HepG2 (cell line): Measurements from ENCODE around the gene FZD8. TPM values are rescaled to one million over a fixed set of nuclear protein-coding genes. Genes with fewer than 3 reads are reported as not detected.

ENCODE experiments used
- ATAC-seq: fragments of 200-7000 bp; cut with Tn5 transposase; 3 replicates; pipeline ENCODE4 v1.9.1; 2020; ENCODE audit warnings: mild to moderate bottlenecking, moderate library complexity
- BruUV-seq: library from RNA; stranded (reverse); fragments of 400-500 nt; replicated peaks from 2 replicates; lab custom pipeline; 2021; lab: Mats Ljungman, UMichigan
- CTCF ChIA-PET: fragments of 300-600 bp; formaldehyde crosslinking; extraction: SDS; loops from one replicate; lab custom pipeline; 2021; ENCODE audit warnings: low total read pairs, inconsistent platforms, low intra/inter-chr PET ratio; lab: Yijun Ruan, JAX
- POLR2A ChIA-PET: fragments of 350-600 bp; sonication (Branson Sonifier 250); formaldehyde crosslinking; loops from one replicate; lab custom pipeline; 2020; ENCODE audit warnings: antibody characterized with exemption, inconsistent platforms; lab: Yijun Ruan, JAX
- DNase-seq: peaks from one replicate; pipeline ENCODE4 v3.0.0-alpha.2; 2015; ENCODE audit warnings: low spot score
- FAIRE-seq: peaks from 3 replicates; lab custom pipeline; 2011; peaks lifted over from hg19 to GRCh38; lab: Jason Lieb, UNC
- H2AFZ ChIP-seq: one replicate; pipeline ENCODE4 v1.6.1; 2011; ENCODE audit warnings: low read length, inconsistent platforms
- H3K27ac ChIP-seq: fragments of 300-600 bp; 3 replicates; pipeline ENCODE4 v1.8.0; 2011; ENCODE audit warnings: mixed run types, mild to moderate bottlenecking, mixed read lengths, low read length, inconsistent platforms; ENCODE audit not compliant: insufficient read depth; ENCODE audit errors: extremely low read length
- H3K27me3 ChIP-seq, 2 experiments: fragments of 200-600 bp in 1 of 2; 2 replicates in 1 of 2; 3 replicates in 1 of 2; pipeline versions ENCODE4 v1.6.0 to v1.8.0; 2011; ENCODE audit warnings: low read length in 2 of 2, mild to moderate bottlenecking in 2 of 2, moderate library complexity in 2 of 2, inconsistent platforms in 1 of 2; ENCODE audit not compliant: insufficient read depth in 2 of 2, control insufficient read depth in 1 of 2
- H3K36me3 ChIP-seq, 2 experiments: fragments of 200-600 bp in 1 of 2; replicated peaks in 1 of 2; 2 replicates in 1 of 2; 3 replicates in 1 of 2; pipeline versions ENCODE4 v1.5.1 to v1.8.0; 2011; ENCODE audit warnings: low read length in 2 of 2, inconsistent platforms in 1 of 2; ENCODE audit not compliant: insufficient read depth in 2 of 2, control insufficient read depth in 1 of 2
- H3K4me1 ChIP-seq: 2 replicates; pipeline ENCODE4 v1.5.1; 2012; ENCODE audit warnings: low read length, inconsistent platforms; ENCODE audit not compliant: insufficient read depth
- H3K4me2 ChIP-seq: 2 replicates; pipeline ENCODE4 v1.6.0; 2011; ENCODE audit warnings: low read depth, low read length, inconsistent platforms
- H3K4me3 ChIP-seq, 3 experiments: fragments of 200-600 bp in 1 of 3; sonication (generic), shearing (Covaris generic) in 1 of 3; replicated peaks in 1 of 3; 2 replicates each; pipeline ENCODE4 v1.5.1; 2011 to 2016; ENCODE audit warnings: low read length in 3 of 3, inconsistent platforms in 2 of 3, low read depth in 2 of 3, mild to moderate bottlenecking in 2 of 3, control low read depth in 1 of 3, mixed read lengths in 1 of 3; ENCODE audit not compliant: insufficient read depth in 1 of 3
- H3K79me2 ChIP-seq: one replicate; pipeline ENCODE4 v1.6.1; 2011; ENCODE audit warnings: low read length, inconsistent platforms; ENCODE audit not compliant: insufficient read depth
- H3K9ac ChIP-seq: 2 replicates; pipeline ENCODE4 v1.6.0; 2011; ENCODE audit warnings: mild to moderate bottlenecking, low read depth, low read length, inconsistent platforms; ENCODE audit not compliant: insufficient read depth
- H3K9me3 ChIP-seq: 2 replicates; pipeline ENCODE4 v1.5.1; 2012; ENCODE audit warnings: mild to moderate bottlenecking, low read length
- H4K20me1 ChIP-seq: 2 replicates; pipeline ENCODE4 v1.6.0; 2011; ENCODE audit warnings: inconsistent platforms, mild to moderate bottlenecking, low read length, moderate library complexity; ENCODE audit not compliant: insufficient read depth
- FOSL1 ChIP-seq: sonication (generic); formaldehyde crosslinking; IDR thresholded peaks from 2 replicates; pipeline ENCODE4 v1.9.0; 2021; ENCODE audit warnings: missing genetic modification reagents, borderline replicate concordance
- FOXJ3 ChIP-seq: sonication (generic); formaldehyde crosslinking; IDR thresholded peaks from 2 replicates; pipeline ENCODE4 v1.4.0; 2020; ENCODE audit warnings: missing genetic modification reagents, mild to moderate bottlenecking, borderline replicate concordance
- MIER3 ChIP-seq: IDR thresholded peaks from 2 replicates; pipeline ENCODE4 v1.6.1; 2016; ENCODE audit warnings: missing compliant biosample characterization, borderline replicate concordance
- PAF1 ChIP-seq: IDR thresholded peaks from 2 replicates; pipeline ENCODE4 v1.6.1; 2016; ENCODE audit warnings: missing genetic modification reagents, missing compliant biosample characterization
- PAX8 ChIP-seq: sonication (generic); formaldehyde crosslinking; IDR thresholded peaks from 2 replicates; pipeline ENCODE4 v1.8.0; 2022; ENCODE audit warnings: mild to moderate bottlenecking, missing genetic modification reagents, borderline replicate concordance
- POGK ChIP-seq: sonication (generic); formaldehyde crosslinking; conservative IDR thresholded peaks from 2 replicates; pipeline ENCODE4 v1.8.0; 2022; ENCODE audit warnings: mild to moderate bottlenecking, moderate library complexity, missing genetic modification reagents
- POGZ ChIP-seq: sonication (generic); formaldehyde crosslinking; IDR thresholded peaks from 2 replicates; pipeline ENCODE4 v1.4.0; 2020; ENCODE audit warnings: mild to moderate bottlenecking, missing genetic modification reagents
- RXRA ChIP-seq: sonication (generic); formaldehyde crosslinking; IDR thresholded peaks from 2 replicates; pipeline ENCODE4 v1.5.1; 2020; ENCODE audit warnings: missing genetic modification reagents
- SNAPC4 ChIP-seq: sonication (generic); formaldehyde crosslinking; IDR thresholded peaks from 2 replicates; pipeline ENCODE4 v1.4.0; 2020; ENCODE audit warnings: mild to moderate bottlenecking, missing genetic modification reagents
- SPEN ChIP-seq: sonication (generic); formaldehyde crosslinking; IDR thresholded peaks from 2 replicates; pipeline ENCODE4 v1.5.1; 2020; ENCODE audit warnings: low read depth, mild to moderate bottlenecking, missing genetic modification reagents
- ZBTB46 ChIP-seq: sonication (generic); formaldehyde crosslinking; IDR thresholded peaks from 2 replicates; pipeline ENCODE4 v1.4.0; 2020; ENCODE audit warnings: mild to moderate bottlenecking, missing genetic modification reagents, borderline replicate concordance
- ZNF205 ChIP-seq: IDR thresholded peaks from 2 replicates; pipeline ENCODE4 v1.6.1; 2018; ENCODE audit warnings: missing biosample characterization, missing genetic modification reagents
- ZNF597 ChIP-seq: sonication (generic); formaldehyde crosslinking; IDR thresholded peaks from 2 replicates; pipeline ENCODE4 v1.5.0; 2020; ENCODE audit warnings: missing genetic modification reagents
- WGBS: methylation state at CpG from one replicate; pipeline ENCODE4 v1.1.6; 2017; ENCODE audit warnings: low lambda C conversion rate; 5-methylcytosine and 5-hydroxymethylcytosine counted together
- in situ Hi-C: cut with HindIII; loops from 2 replicates; pipeline ENCODE4 v1.10.0; 2017; ENCODE audit warnings: low pct_unique_long_range_greater_than_20kb; ENCODE audit not compliant: extremely low pct_ligation_motif_present
- intact Hi-C: fragments of 100-400 bp; cut with micrococcal nuclease; formaldehyde crosslinking; loops from one replicate; pipeline ENCODE4 v1.10.0; 2022; ENCODE audit not compliant: unreplicated experiment
- polyA plus RNA-seq, 8 experiments: library from polyadenylated mRNA; depleted of rRNA in 3 of 8; stranded (reverse) in 7 of 8; unstranded in 1 of 8; fragments of >200 nt; fragmentation: Illumina TruSeq in 4 of 8; extraction: Trizol in 4 of 8; gene quantifications; 2 replicates each; pipeline versions ENCODE4 v1.2.1 to v1.2.3, GENCODE V29; 2011 to 2016; ENCODE audit warnings: low read depth in 4 of 8, missing spikeins in 1 of 8, mixed read lengths in 1 of 8; ENCODE audit not compliant: insufficient read depth in 1 of 8
- total RNA-seq, 5 experiments: library from RNA; depleted of rRNA; stranded (reverse); fragments of >200 nt; fragmentation: Illumina TruSeq; extraction: Trizol; gene quantifications; 2 replicates each; pipeline ENCODE4 v1.2.3, GENCODE V29; 2016; ENCODE audit warnings: low read depth in 1 of 5

FZD8 gene
- total and polyA plus RNA-seq, 2 of the 13 experiments (the other 11 are each of a cell fraction or from before 2014, with no cell fraction given) = 0.05 to 0.07 TPM

- ChIA-PET CTCF (no interaction called here), POLR2A (no interaction called here)
- Histone ChIP-seq H3K79me2 (no peaks in the 10 kb centered on the region), H3K4me3 (no peak overlapping the region), H3K4me2 (no peak overlapping the region), H3K4me1 (no peaks in the 10 kb centered on the region), H3K9ac (no peak overlapping the region), H3K9me3 (no peaks in the 10 kb centered on the region), H3K36me3 (no peaks in the 10 kb centered on the region), H3K27me3 (no peaks in the 10 kb centered on the region; a peak in 1 of 5 replicates), H3K27ac (no peak overlapping the region), H4K20me1 (no peaks in the 10 kb centered on the region), H2AFZ (no peak overlapping the region)
- BruUV-seq = no TSS peak
- ATAC-seq (no peak), DNase-seq (no peak), FAIRE-seq (no peak)
- intact Hi-C loops (no loop called here), in situ Hi-C loops (no loop called here)
- 65% methylated on average over 6 of the region's 6 CpGs for WGBS
- TF ChIP-seq RXRA (CRISPR knock-in tag) (no peak), POGZ (CRISPR knock-in tag) (no peak), PAX8 (CRISPR knock-in tag) (no peak), POGK (CRISPR knock-in tag) (no peak), MIER3 (CRISPR knock-in tag) (no peak), FOSL1 (no peak), ZNF205 (CRISPR knock-in tag) (no peak), SPEN (CRISPR knock-in tag) (no peak), SNAPC4 (CRISPR knock-in tag) (no peak), ZNF597 (CRISPR knock-in tag) (no peak), PAF1 (CRISPR knock-in tag) (no peak), FOXJ3 (no peak), ZBTB46 (CRISPR knock-in tag) (no peak)
These were observed 15.1 kb downstream of the FZD8 start for GRCh38 chr10:35626971-35627507.
